HUES64 (cell line): ENCODE results near the gene SLC24A2. TPM values are rescaled to one million over a fixed set of nuclear protein-coding genes. Genes with fewer than 3 reads are reported as not detected.
"Not testable (repeated sequence)": the region's sequence is repeated elsewhere in the genome, so short reads cannot be mapped to it uniquely, and the experiment has no call there.

Source experiments
- H3K27ac ChIP-seq: 2 replicates; pipeline ENCODE4 v1.7.0; 2013; ENCODE audit warnings: low read depth, low read length, inconsistent platforms
- H3K27me3 ChIP-seq: 2 replicates; pipeline ENCODE4 v1.6.1; 2013; ENCODE audit warnings: mild to moderate bottlenecking, low read length; ENCODE audit not compliant: insufficient read depth
- H3K36me3 ChIP-seq: 2 replicates; pipeline ENCODE4 v1.6.1; 2013; ENCODE audit warnings: mild to moderate bottlenecking, low read length; ENCODE audit not compliant: insufficient read depth
- H3K4me1 ChIP-seq: 2 replicates; pipeline ENCODE4 v1.6.1; 2013; ENCODE audit warnings: mild to moderate bottlenecking, low read length, moderate library complexity; ENCODE audit not compliant: insufficient read depth
- H3K4me3 ChIP-seq: 2 replicates; pipeline ENCODE4 v1.5.1; 2013; ENCODE audit warnings: mild to moderate bottlenecking, low read length, moderate library complexity
- H3K9ac ChIP-seq: 2 replicates; pipeline ENCODE4 v1.6.1; 2013; ENCODE audit warnings: mild to moderate bottlenecking, low read depth, low read length
- H3K9me3 ChIP-seq: 2 replicates; pipeline ENCODE4 v1.6.1; 2013; ENCODE audit warnings: low read depth, low read length; ENCODE audit not compliant: insufficient read depth
- WGBS: fragments of 150-250, 120-280 bp; methylation state at CpG from one replicate; pipeline ENCODE4 v1.1.7; 2013; ENCODE audit warnings: missing lambda C conversion rate; 5-methylcytosine and 5-hydroxymethylcytosine counted together
- polyA plus RNA-seq, 2 experiments: library from polyadenylated mRNA; stranded (reverse); fragments of 50-300 nt; gene quantifications; one replicate each; pipeline ENCODE4 v1.2.3, GENCODE V29; 2013

Gene SLC24A2
- polyA plus RNA-seq (2013, experiment 1 of 2), result 1.4 TPM
- polyA plus RNA-seq (2013, experiment 2 of 2), result 1.5 TPM

DNA sequence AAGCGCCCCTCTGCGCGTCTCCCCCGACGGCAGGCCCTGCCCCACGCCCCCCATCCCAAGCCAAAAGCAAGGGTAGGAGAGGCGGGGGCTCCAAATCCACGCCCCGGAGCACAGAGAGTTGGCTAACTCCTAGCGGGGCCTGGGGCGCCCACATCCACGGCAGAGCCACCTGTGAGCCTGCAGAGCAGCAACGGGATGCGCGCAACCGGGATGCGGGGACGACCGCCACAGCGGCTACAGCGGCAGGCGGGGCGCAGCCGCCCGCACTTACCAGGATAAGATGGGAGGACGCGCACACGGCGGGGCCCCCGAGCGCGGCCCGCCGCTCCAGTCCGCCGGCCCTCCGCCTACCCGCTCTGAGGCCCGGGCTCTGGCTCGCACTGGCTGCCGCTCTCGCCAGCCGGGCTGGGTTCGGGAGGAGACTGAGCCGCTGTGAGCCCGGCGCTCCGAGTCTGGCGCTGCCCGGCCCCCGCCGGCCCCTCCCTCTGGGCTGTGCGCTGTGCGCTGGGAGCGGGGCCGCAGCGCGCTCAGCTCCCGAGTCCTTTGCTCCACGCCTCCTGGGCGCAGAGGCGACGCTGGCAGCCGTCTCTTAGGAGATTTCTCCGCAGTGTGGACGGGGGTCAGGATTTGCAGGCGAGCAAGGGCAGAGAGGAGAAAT is at the start of gene SLC24A2:
SLC24A2 (minus strand) TSS at position 424 of the 658 bp plus-strand sequence.
- Histone ChIP-seq H3K9ac (peak within 1 kb of the TSS; percentile 48), H3K4me3 (peak within 1 kb of the TSS; percentile 66), H3K27ac (no peak within 1 kb of the TSS), H3K9me3 (no peaks in the 10 kb centered on the region), H3K27me3 (peaks cover 45% of the 10 kb centered on the region), H3K4me1 (peaks cover 16% of the 10 kb centered on the region; the same call in 1 of the 2 replicates), H3K36me3 (no peaks in the 10 kb centered on the region)
- under 1% methylated on average over 67 of the region's 67 CpGs for whole genome bisulfite sequencing

DNA sequence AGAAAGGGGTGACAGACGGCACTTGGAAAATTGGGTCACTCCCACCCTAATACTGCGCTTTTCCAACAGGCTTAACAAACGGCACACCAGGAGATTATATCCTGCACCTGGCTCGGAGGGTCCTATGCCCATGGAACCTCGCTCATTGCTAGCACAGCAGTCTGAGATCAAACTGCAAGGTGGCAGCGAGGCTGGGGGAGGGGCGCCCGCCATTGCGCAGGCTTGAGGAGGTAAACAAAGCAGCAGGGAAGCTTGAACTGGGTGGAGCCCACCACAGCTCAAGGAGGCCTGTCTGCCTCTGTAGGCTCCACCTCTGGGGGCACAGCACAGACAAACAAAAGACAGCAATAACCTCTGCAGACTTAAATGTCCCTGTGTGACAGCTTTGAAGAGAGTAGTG is 44.5 kb upstream of the SLC24A2 start:
- not testable (repeated sequence) for H3K4me3 ChIP-seq, H3K27me3 ChIP-seq, H3K27ac ChIP-seq, H3K36me3 ChIP-seq, H3K9ac ChIP-seq, H3K4me1 ChIP-seq
- peaks cover 17% of the 10 kb centered on the region for H3K9me3 ChIP-seq
- WGBS, result 93% methylated on average over 9 of the region's 9 CpGs

DNA sequence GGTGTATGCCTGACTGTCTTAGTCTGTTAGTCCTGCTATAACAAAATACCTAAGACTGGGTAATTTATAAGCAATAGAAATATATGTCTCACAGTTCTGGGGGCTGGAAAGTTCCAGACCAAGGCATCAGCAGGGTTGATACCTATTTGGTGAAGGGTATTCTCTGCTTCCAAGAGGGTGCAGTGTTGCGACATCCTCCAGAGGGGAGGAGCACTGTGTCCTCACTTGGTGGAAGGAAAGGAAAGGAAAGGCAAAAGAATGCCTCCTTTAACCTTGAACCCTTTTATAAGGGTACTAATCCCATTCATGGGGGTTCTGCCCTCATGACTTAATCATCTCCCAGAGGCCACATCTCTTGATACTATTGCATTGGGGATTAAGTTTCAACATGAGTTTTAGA is 42.0 kb upstream of the SLC24A2 start:
- Histone ChIP-seq H3K9ac (no peak overlapping the region), H3K36me3 (no peaks in the 10 kb centered on the region), H3K27me3 (no peaks in the 10 kb centered on the region), H3K27ac (no peak overlapping the region), H3K9me3 (peaks cover 17% of the 10 kb centered on the region), H3K4me3 (no peak overlapping the region), H3K4me1 (no peaks in the 10 kb centered on the region)
- 93% methylated on average over 1 of the region's 1 CpG for WGBS

DNA sequence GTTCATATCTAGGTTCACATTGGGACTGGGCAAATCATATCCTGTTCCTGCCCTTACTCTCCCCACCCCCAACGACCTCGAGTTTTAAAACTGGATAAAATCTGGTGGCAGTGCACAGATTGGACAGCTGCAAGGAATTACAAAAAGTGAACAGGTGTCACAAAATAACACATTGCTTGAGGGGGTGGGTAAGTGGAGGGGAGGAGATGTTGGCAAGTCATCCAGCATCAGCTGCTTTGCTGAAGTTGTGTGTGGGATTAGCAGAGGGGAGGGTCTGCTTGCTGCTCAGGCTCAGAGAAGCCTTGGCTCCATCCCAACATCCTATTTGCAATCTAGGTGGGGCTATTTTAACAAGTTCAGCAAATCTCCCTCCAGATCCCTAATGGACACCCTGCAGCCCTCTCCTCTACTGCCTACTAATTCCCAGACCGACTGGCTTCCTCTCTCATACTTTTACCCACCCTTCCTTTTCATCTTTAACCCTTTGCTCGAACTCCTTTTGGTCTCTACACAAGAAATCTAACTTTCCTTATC is 39.8 kb upstream of the SLC24A2 start:
- H3K36me3 ChIP-seq, result no peaks in the 10 kb centered on the region
- no peak overlapping the region for H3K27ac ChIP-seq
- H3K9me3 ChIP-seq, result peaks cover 17% of the 10 kb centered on the region
- H3K9ac ChIP-seq, result no peak overlapping the region
- no peak overlapping the region for H3K4me3 ChIP-seq
- WGBS, result 92% methylated on average over 4 of the region's 4 CpGs
- H3K4me1 ChIP-seq, result no peaks in the 10 kb centered on the region
- no peaks in the 10 kb centered on the region for H3K27me3 ChIP-seq

DNA sequence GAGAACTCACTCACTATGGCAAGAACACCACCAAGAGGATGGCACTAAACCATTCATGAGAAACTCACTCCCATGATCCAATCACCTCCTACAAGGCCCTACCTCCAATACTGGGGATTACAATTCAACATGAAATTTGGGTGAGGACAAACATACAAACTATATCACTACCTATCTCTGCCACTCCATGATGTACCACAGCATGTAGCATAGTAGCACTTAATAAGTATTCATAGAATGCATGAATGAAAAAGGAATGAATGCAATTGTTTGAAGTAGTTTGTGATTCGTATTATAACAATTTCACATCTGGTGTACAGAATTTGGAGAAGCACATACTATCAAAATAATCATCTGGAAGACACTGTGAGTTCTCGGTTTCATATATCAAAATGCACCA is 27.9 kb upstream of the SLC24A2 start:
- H3K9me3 ChIP-seq, result peaks cover 22% of the 10 kb centered on the region
- H3K4me3 ChIP-seq, result no peak overlapping the region
- H3K27me3 ChIP-seq, result no peaks in the 10 kb centered on the region

DNA sequence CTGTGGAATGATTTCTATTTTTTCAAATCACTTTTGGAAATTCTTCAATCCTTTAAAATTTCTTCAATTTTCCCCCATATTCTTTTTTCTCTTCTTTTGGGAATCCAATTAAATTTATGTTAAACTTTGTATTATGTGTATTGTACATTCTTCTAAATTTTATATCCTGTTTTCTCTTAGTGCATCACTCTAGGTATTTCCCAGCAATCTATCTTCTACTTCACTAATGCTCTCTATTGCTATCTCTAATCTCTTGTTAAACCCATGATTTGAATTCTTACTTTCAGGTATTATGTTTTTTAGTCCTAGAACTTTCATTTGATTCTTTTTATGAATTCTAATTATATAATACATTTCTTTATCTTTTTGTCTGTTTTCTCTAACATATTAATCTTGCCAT is 23.4 kb upstream of the SLC24A2 start:
- Histone ChIP-seq H3K36me3 (no peaks in the 10 kb centered on the region), H3K9ac (no peak overlapping the region), H3K27me3 (no peaks in the 10 kb centered on the region), H3K4me1 (peaks cover 17% of the 10 kb centered on the region), H3K9me3 (peaks cover 20% of the 10 kb centered on the region), H3K4me3 (no peak overlapping the region), H3K27ac (no peak overlapping the region)

More for the DNA sequence above, 27.9 kb upstream of the SLC24A2 start:
- no peaks in the 10 kb centered on the region for H3K4me1 ChIP-seq
- no peaks in the 10 kb centered on the region for H3K36me3 ChIP-seq
- H3K27ac ChIP-seq, result no peak overlapping the region
- no peak overlapping the region for H3K9ac ChIP-seq
- 98% methylated on average over 2 of the region's 2 CpGs for WGBS

DNA sequence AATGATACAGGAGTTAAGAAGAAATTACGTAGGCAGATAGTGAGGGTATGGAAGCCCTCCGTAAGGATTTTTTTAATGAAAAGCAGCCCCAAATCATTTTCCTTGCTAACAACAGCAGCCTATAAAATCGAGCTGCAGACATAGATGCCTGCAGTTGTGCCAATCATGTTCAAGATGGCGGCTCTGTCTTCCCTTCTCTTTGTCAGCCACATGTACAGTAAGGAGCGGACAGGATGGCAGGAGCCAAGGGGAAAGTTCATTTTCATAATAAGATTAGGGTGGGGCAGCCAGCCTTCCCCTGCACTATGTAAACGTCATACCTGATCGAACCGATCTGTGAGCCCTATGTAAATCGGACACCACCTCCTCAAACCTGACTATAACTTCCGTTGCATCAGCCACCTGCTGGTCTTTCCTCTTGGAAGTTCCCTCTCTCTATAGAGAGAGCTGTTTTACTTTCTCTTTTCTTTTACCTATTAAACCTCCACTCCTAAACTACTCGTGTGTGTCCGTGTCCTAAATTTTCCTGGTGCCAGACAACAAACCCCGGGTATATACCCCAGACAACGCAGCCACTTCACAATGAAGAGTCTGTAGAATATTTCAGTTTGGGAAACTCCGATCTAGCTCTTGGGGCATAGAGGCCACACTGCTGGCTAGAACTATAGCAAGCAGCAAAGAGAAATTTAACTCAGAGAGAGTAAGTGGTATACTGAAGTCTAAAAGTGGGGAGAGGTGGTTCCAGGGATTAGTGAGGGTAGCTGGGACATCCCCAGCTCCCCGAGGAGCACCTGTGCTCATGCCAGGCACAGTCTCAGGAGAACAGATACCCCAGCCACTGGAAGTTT is 20.8 kb upstream of the SLC24A2 start:
- Histone ChIP-seq H3K27ac (no peak overlapping the region), H3K9ac (no peak overlapping the region), H3K4me3 (no peak overlapping the region), H3K9me3 (peaks cover 10% of the 10 kb centered on the region), H3K27me3 (no peaks in the 10 kb centered on the region), H3K4me1 (peaks cover 42% of the 10 kb centered on the region), H3K36me3 (no peaks in the 10 kb centered on the region)
- 97% methylated on average over 16 of the region's 16 CpGs for WGBS

DNA sequence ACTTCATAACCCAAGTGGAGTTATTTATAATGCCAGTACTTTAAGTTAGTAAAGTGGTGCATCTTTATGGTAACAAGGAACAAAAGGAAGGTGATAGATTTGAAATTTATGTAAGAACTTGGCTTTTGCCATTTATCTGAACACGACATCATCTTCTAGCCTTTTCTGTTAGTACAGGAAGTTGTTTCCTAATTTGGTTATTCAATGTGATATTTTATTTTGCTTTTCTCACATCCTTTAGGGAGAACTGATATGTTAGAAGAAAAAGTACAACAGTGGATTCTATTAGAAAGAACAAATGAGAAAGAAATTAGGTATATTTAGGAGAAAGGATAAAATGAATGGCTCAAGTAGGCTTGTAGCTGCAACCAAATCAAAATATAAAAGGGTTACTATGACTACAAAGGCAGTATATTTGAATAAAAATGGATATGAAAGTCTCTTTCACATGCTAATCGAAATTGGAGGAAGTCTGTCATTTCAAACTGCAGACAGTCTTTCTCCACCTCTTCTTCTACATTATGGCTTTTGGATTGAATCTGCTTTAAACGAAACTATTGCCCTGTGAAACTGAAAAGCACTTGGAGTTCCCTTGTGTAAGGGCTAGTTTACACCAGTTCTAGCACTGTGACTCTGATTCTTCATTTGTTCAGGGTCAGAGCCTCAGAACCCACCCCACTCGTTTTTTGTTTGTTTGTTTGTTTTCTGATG is 18.5 kb upstream of the SLC24A2 start:
- Histone ChIP-seq H3K27ac (peak overlapping the region; percentile 93), H3K4me3 (peak overlapping the region; percentile 22), H3K27me3 (no peaks in the 10 kb centered on the region), H3K9me3 (peaks cover 8% of the 10 kb centered on the region), H3K4me1 (peaks cover 54% of the 10 kb centered on the region), H3K9ac (peak overlapping the region; percentile 54), H3K36me3 (no peaks in the 10 kb centered on the region)
- whole genome bisulfite sequencing, result 28% methylated on average over 2 of the region's 4 CpGs

DNA sequence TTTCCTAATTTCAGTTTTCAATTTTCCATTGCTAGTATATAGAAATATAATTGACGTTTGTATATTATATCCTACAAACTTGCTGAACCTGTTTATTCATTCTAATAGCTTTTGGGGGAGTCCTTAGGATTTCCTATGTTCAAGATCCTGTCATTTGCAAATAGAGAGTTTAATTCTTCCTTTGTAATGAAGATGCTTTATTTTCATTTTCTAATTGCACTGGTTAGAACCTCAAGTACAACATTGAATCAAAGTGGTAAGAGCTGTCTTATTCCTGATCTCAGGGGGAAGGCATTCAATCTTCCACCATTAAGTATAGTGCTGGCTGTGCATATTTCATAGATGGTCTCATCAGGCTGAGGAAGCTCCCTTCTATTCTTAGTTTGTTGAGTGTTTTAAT is 15.6 kb upstream of the SLC24A2 start:
- no peaks in the 10 kb centered on the region; the same call in 1 of the 2 replicates for H3K9me3 ChIP-seq
- H3K36me3 ChIP-seq, result no peaks in the 10 kb centered on the region
- no CpG with 5 or more reads among the region's 1 CpG for WGBS
- H3K4me1 ChIP-seq, result peaks cover 75% of the 10 kb centered on the region
- no peak overlapping the region for H3K9ac ChIP-seq
- H3K27me3 ChIP-seq, result no peaks in the 10 kb centered on the region
- peak overlapping the region; percentile 21; the same call in 1 of the 2 replicates for H3K4me3 ChIP-seq
- no peak overlapping the region for H3K27ac ChIP-seq

DNA sequence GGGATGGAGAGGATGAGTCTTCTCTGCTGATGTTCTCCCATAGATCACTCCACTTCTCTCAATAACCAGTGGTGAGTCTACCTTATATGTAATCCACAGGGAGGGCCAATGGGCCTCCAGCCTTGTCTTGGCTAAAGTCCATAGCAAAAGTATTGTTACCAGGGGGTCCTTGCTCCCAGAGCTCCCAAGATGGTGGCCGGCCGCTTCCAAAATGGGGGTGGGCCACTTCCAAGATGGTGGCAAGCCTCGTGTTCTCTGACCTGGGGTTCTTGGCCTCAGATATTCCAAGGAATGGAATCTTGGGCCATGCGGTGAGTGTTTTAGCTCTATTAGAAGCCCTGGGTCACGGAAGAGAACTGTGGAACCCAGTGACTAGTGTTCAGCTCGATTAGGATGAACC is 12.0 kb upstream of the SLC24A2 start:
- no peaks in the 10 kb centered on the region for H3K27me3 ChIP-seq
- H3K9me3 ChIP-seq, result no peaks in the 10 kb centered on the region; the same call in 1 of the 2 replicates
- 93% methylated on average over 6 of the region's 6 CpGs for WGBS
- no peaks in the 10 kb centered on the region for H3K36me3 ChIP-seq
- peaks cover 63% of the 10 kb centered on the region for H3K4me1 ChIP-seq
- H3K27ac ChIP-seq, result no peak overlapping the region
- no peak overlapping the region for H3K9ac ChIP-seq
- H3K4me3 ChIP-seq, result no peak overlapping the region

DNA sequence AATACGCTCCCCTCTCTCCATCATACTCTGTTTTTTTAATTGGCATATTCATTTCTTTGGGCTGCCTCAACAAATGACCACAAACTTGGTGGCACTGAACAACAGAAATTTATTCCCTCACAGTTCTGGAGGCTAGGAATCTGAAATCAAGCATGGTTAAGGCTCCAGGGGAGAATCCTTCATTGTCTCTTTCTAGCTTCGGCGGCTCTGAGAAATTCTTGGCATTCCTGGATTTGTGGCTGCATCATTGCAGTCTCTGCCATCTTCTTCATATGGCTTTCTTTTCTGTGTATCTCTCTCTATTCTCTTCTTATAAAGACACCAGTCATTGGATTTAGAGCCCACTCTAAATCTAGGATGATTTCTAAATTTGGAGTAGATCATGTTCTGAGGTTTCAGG is 10.9 kb upstream of the SLC24A2 start:
- Histone ChIP-seq H3K4me1 (peaks cover 54% of the 10 kb centered on the region), H3K36me3 (no peaks in the 10 kb centered on the region), H3K27ac (peak overlapping the region; percentile 73), H3K27me3 (no peaks in the 10 kb centered on the region), H3K9ac (peak overlapping the region; percentile 56; the same call in 1 of the 2 replicates), H3K4me3 (no peak overlapping the region), H3K9me3 (no peaks in the 10 kb centered on the region; the same call in 1 of the 2 replicates)
- 45% methylated on average over 3 of the region's 3 CpGs for WGBS
